Fibroblast of villous mesenchyme (primary cell): ENCODE data around the gene ZDHHC5. TPM values are rescaled to one million over a fixed set of nuclear protein-coding genes. Genes with fewer than 3 reads are reported as not detected.

Source experiments
- DNase-seq: peaks from one replicate; pipeline ENCODE4 v3.0.0-alpha.2; 2010; ENCODE audit warnings: low read depth
- H3K4me3 ChIP-seq: 2 replicates; pipeline ENCODE4 v1.5.1; 2011; ENCODE audit warnings: low read depth, mild to moderate bottlenecking, low read length
- small RNA-seq: library from RNA; depleted of rRNA; stranded (forward); fragments of <200 nt; gene quantifications from one replicate; pipeline ENCODE3, GENCODE V24; 2012
- total RNA-seq: library from RNA; depleted of rRNA; stranded (reverse); fragments of >200 nt; gene quantifications from 2 replicates; pipeline ENCODE4 v1.2.3, GENCODE V29; 2012
- TF ChIP-seq, protein P1 (sequence below): IDR thresholded peaks from 2 replicates; pipeline ENCODE4 v1.5.1; 2012; ENCODE audit warnings: low read depth, mild to moderate bottlenecking, low read length; ENCODE audit not compliant: insufficient read depth

ZDHHC5 gene
- total RNA-seq, 1 donor = 59.6 TPM

DNA sequence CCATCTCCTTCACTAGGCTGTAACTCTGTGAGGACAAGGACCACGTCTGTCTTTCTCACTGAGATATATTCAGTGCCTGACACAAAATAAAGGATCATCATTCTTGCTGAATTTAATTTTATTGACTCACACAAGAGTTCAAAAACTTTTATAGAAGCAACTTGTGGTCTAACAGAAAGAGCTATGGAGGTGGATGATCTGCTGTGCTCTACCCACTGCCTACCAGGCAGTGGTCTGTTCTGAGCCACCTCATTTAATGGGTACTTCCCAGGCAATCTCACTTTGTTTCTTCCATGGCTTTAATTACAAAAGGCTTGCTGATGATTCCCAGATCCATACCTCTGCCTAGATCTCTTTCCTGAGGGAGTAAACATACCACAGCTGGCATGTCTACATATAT lies 79.0 kb downstream of the ZDHHC5 start:
- no peak overlapping the region for H3K4me3 ChIP-seq
- DNase-seq = no peak
- TF ChIP-seq, protein P1, sequence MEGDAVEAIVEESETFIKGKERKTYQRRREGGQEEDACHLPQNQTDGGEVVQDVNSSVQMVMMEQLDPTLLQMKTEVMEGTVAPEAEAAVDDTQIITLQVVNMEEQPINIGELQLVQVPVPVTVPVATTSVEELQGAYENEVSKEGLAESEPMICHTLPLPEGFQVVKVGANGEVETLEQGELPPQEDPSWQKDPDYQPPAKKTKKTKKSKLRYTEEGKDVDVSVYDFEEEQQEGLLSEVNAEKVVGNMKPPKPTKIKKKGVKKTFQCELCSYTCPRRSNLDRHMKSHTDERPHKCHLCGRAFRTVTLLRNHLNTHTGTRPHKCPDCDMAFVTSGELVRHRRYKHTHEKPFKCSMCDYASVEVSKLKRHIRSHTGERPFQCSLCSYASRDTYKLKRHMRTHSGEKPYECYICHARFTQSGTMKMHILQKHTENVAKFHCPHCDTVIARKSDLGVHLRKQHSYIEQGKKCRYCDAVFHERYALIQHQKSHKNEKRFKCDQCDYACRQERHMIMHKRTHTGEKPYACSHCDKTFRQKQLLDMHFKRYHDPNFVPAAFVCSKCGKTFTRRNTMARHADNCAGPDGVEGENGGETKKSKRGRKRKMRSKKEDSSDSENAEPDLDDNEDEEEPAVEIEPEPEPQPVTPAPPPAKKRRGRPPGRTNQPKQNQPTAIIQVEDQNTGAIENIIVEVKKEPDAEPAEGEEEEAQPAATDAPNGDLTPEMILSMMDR = no peak

Small RNA genes within 50 kb of the gene (small RNA-seq; reads per million reads assigned to genes)
- gene MIR130A (3,004 reads per million, percentile 99 among the genes with 10 or more reads in this experiment), gene TMX2-CTNND1 (not detected)

Other genes with a start within 250 kb of the ZDHHC5 start
- 16.4 and 26.3 TPM in 2 replicates for gene SLC43A3, start 241.0 kb upstream of the ZDHHC5 start, total RNA-seq
- not detected in 2 replicates for gene RTN4RL2, start 207.6 kb upstream of the ZDHHC5 start, total RNA-seq
- gene SLC43A1, start 152.4 kb upstream of the ZDHHC5 start, total RNA-seq = 6.0 and 9.3 TPM in 2 replicates
- 27.7 and 39.3 TPM in 2 replicates for gene TIMM10, start 137.4 kb upstream of the ZDHHC5 start, total RNA-seq
- gene SMTNL1, start 130.5 kb upstream of the ZDHHC5 start, total RNA-seq = not detected in 2 replicates
- gene UBE2L6, start 100.4 kb upstream of the ZDHHC5 start, total RNA-seq = 60.9 and 73.0 TPM in 2 replicates
- gene SERPING1, start 70.4 kb upstream of the ZDHHC5 start, total RNA-seq = 10.8 and 21.9 TPM in 2 replicates
- 0.43 and 0.64 TPM in 2 replicates for gene YPEL4, start 18.2 kb upstream of the ZDHHC5 start, total RNA-seq
- gene CLP1, start 10.4 kb upstream of the ZDHHC5 start, total RNA-seq = 16.4 and 19.0 TPM in 2 replicates
- 11.2 and 14.2 TPM in 2 replicates for gene MED19, start 44.1 kb downstream of the ZDHHC5 start, total RNA-seq
- gene TMX2, start 44.5 kb downstream of the ZDHHC5 start, total RNA-seq = 62.8 and 79.9 TPM in 2 replicates
- gene SELENOH, start 73.4 kb downstream of the ZDHHC5 start, total RNA-seq = 66.9 and 68.9 TPM in 2 replicates
- gene BTBD18, start 83.7 kb downstream of the ZDHHC5 start, total RNA-seq = not detected in 2 replicates
- gene CTNND1, start 93.7 kb downstream of the ZDHHC5 start, total RNA-seq = 153 and 199 TPM in 2 replicates